ENCODE data around the gene CSAG2. TPM values are rescaled to one million over a fixed set of nuclear protein-coding genes. Genes with fewer than 3 reads are reported as not detected.

Gene CSAG2
- total RNA-seq, 1 experiment from 2014 or later: not detected

DNA sequence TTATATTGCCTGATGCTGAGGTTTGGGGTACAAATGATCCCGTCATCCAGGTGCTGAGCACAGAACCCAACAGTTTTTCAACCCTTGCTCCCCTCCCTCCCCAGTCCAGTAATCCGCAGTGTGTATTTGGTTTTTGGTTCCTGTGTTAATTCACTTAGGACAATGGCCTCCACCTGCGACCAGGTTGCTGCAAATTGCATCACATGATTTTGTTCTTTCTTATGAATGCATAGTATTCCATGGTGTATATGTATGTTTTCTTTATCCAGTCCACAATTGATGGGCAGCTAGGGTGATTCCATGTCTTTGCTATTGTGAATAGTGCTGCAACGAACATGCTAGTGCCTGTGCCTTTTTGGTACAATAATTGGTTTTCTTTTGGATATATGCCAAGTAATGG is 46.0 kb downstream of the CSAG2 start:
- no peak overlapping the region for H3K4me2 ChIP-seq
- H3K9me3 ChIP-seq (ENCODE audit: insufficient read depth, low read depth): peaks cover 4% of the 10 kb centered on the region
- no peaks in the 10 kb centered on the region for H3K9me2 ChIP-seq (ENCODE audit: insufficient read depth)
- peaks cover under 1% of the 10 kb centered on the region; the same call in 1 of the 2 replicates for H4K20me1 ChIP-seq (ENCODE audit: insufficient read depth)
- CTCF ChIA-PET: no interaction called here
- H3K27ac ChIP-seq: no peak overlapping the region
- POLR2A ChIA-PET (ENCODE audit: unreplicated experiment): no interaction called here
- H3F3A ChIP-seq (ENCODE audit: insufficient read depth, low read depth): no peaks in the 10 kb centered on the region; the same call in 1 of the 2 replicates
- H2AFZ ChIP-seq: no peak overlapping the region
- H3K4me1 ChIP-seq (replicated peaks; ENCODE audit: insufficient read depth): no peaks in the 10 kb centered on the region
- no peaks in the 10 kb centered on the region for H3K36me3 ChIP-seq (ENCODE audit: low read depth)
- DNase-seq: peak in 1 of 2 experiments; percentile 28
- H3K79me2 ChIP-seq (ENCODE audit: low read depth): peaks cover 21% of the 10 kb centered on the region
- no peaks in the 10 kb centered on the region for H3K27me3 ChIP-seq (ENCODE audit: insufficient read depth, low read depth)
- intact Hi-C loops (cut with micrococcal nuclease; ENCODE audit: unreplicated experiment): no loop called here
- H3K4me3 ChIP-seq: no peak overlapping the region
- BruUV-seq (replicated peaks): no TSS peak
- TF ChIP-seq, protein P1, sequence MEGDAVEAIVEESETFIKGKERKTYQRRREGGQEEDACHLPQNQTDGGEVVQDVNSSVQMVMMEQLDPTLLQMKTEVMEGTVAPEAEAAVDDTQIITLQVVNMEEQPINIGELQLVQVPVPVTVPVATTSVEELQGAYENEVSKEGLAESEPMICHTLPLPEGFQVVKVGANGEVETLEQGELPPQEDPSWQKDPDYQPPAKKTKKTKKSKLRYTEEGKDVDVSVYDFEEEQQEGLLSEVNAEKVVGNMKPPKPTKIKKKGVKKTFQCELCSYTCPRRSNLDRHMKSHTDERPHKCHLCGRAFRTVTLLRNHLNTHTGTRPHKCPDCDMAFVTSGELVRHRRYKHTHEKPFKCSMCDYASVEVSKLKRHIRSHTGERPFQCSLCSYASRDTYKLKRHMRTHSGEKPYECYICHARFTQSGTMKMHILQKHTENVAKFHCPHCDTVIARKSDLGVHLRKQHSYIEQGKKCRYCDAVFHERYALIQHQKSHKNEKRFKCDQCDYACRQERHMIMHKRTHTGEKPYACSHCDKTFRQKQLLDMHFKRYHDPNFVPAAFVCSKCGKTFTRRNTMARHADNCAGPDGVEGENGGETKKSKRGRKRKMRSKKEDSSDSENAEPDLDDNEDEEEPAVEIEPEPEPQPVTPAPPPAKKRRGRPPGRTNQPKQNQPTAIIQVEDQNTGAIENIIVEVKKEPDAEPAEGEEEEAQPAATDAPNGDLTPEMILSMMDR (conservative IDR thresholded peaks at IDR 0.05): no peak
- TF ChIP-seq EZH2 (IDR thresholded peaks at IDR 0.05; ENCODE audit: low read depth): no peak

DNA sequence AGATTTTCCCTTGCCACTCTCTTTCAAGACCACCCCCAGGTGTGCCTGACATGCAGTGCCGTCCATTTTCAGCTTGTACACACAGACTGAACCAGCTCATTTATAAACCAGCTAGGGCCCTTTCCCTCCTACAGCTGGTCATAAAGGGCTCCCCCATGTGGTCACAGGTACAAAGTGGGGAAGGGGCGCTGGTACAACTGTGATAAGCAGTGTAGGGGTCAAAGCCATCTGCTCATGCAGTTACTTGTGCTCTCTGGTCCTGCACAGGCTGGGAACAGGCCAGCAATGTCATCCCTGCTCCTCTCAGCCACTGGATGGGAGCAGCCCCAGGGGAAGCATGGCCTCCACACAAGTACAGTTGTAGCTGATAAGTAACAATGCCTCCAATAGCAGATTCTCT is 50.8 kb downstream of the CSAG2 start:
- H4K20me1 ChIP-seq (ENCODE audit: insufficient read depth): peaks cover 3% of the 10 kb centered on the region; the same call in 1 of the 2 replicates
- no peaks in the 10 kb centered on the region for H3K79me2 ChIP-seq (ENCODE audit: low read depth)
- H3K4me1 ChIP-seq (replicated peaks; ENCODE audit: insufficient read depth): no peaks in the 10 kb centered on the region
- ChIA-PET CTCF (no interaction called here), POLR2A (ENCODE audit: unreplicated experiment) (no interaction called here)
- no peaks in the 10 kb centered on the region for H3K9me2 ChIP-seq (ENCODE audit: insufficient read depth)
- DNase-seq: no peak
- H2AFZ ChIP-seq: no peak overlapping the region
- TF ChIP-seq EZH2 (IDR thresholded peaks at IDR 0.05; ENCODE audit: low read depth): no peak
- TF ChIP-seq, protein P1 (conservative IDR thresholded peaks at IDR 0.05): peak; percentile 48; the same call in 1 of the 2 replicates
- H3K9me3 ChIP-seq (ENCODE audit: insufficient read depth, low read depth): no peaks in the 10 kb centered on the region
- no peak overlapping the region for H3K4me3 ChIP-seq
- no peaks in the 10 kb centered on the region for H3K36me3 ChIP-seq (ENCODE audit: low read depth)
- no peaks in the 10 kb centered on the region; the same call in 1 of the 2 replicates for H3F3A ChIP-seq (ENCODE audit: insufficient read depth, low read depth)
- no peak overlapping the region for H3K4me2 ChIP-seq
- H3K27me3 ChIP-seq (ENCODE audit: insufficient read depth, low read depth): no peaks in the 10 kb centered on the region
- no TSS peak for BruUV-seq (replicated peaks)
- intact Hi-C loops (cut with micrococcal nuclease; ENCODE audit: unreplicated experiment): no loop called here
- no peak overlapping the region for H3K27ac ChIP-seq

Other genes with a start within 250 kb of the CSAG2 start
- gene GABRQ, start 71.4 kb downstream of the CSAG2 start, total RNA-seq (2021): not detected in 2 replicates
- gene MAGEA3, start 10.5 kb downstream of the CSAG2 start, total RNA-seq (2021): 133 and 135 TPM in 2 replicates
- 30.1 and 35.3 TPM in 2 replicates for gene MAGEA2B, start 5.4 kb upstream of the CSAG2 start, total RNA-seq (2021)
- gene CSAG1, start 24.4 kb upstream of the CSAG2 start, total RNA-seq (2021): 33.2 and 36.5 TPM in 2 replicates
- gene MAGEA12, start 24.5 kb upstream of the CSAG2 start, total RNA-seq (2021): 17.2 and 24.2 TPM in 2 replicates
- gene MAGEA2, start 44.6 kb upstream of the CSAG2 start, total RNA-seq (2021): 16.2 and 18.7 TPM in 2 replicates
- 41.6 and 52.9 TPM in 2 replicates for gene CSAG3, start 49.9 kb upstream of the CSAG2 start, total RNA-seq (2021)
- 116 and 122 TPM in 2 replicates for gene MAGEA6, start 60.4 kb upstream of the CSAG2 start, total RNA-seq (2021)
- gene CETN2, start 121.5 kb upstream of the CSAG2 start, total RNA-seq (2021): 66.9 and 78.6 TPM in 2 replicates
- gene NSDHL, start 121.8 kb upstream of the CSAG2 start, total RNA-seq (2021): 40.9 and 55.1 TPM in 2 replicates
- 40.6 and 42.8 TPM in 2 replicates for gene ZNF185, start 188.8 kb upstream of the CSAG2 start, total RNA-seq (2021)